ENCODE measurements around the gene TEK.

DNA sequence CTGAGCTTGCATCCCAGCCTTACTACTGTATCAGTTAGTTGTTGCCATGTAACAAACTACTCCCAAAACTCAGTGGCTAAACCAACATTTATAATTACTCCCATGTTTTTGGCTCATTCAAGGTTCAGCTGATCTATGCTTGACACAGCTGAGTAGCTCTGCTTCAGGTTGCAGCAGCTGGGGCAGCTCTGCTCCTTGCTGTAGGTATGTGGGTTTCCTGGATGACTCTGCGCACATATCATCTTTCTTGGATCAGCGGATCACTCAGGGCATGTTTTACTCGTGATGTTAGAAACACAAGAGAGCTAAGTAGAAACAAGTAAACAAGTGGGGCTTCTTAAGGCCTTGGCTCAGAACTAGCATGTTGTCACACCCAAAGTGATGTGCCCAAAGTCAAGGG lies 15.1 kb downstream of the TEK start:
- no peak for TF ChIP-seq POLR2A (IDR thresholded peaks at IDR 0.05; ENCODE audit: low read length)
- no peak for TF ChIP-seq GATA1 (IDR thresholded peaks at IDR 0.05; ENCODE audit: low read depth, low read length)

Data from erythroblast (primary cell).